AG10803 (cell line): ENCODE data around the gene SH3PXD2A.

ENCODE experiments used
- DNase-seq: peaks from one replicate; pipeline ENCODE4 v3.0.0; 2010; ENCODE audit warnings: low read depth
- H3K4me3 ChIP-seq: 2 replicates; pipeline ENCODE4 v1.5.1; 2011; ENCODE audit warnings: mild to moderate bottlenecking, low read length, control low read depth
- CTCF ChIP-seq: conservative IDR thresholded peaks from 2 replicates; pipeline ENCODE4 v1.5.1; 2011; ENCODE audit warnings: mild to moderate bottlenecking, low read length, control low read depth, inconsistent platforms

SH3PXD2A gene

GRCh38 chr10:103603382-103603781 lies 252.0 kb downstream of the SH3PXD2A start:
- no peak for DNase-seq
- no peak overlapping the region for H3K4me3 ChIP-seq
- no peak for TF ChIP-seq CTCF

- no peak for DNase-seq
- no peak for TF ChIP-seq CTCF
- H3K4me3 ChIP-seq = no peak overlapping the region
Measured at GRCh38 chr10:103602852-103603155, 252.6 kb downstream of the SH3PXD2A start.

- DNase-seq = no peak
- H3K4me3 ChIP-seq = no peak overlapping the region
- no peak for TF ChIP-seq CTCF
Measured at GRCh38 chr10:103602028-103602851, 253.1 kb downstream of the SH3PXD2A start.

- no peak for TF ChIP-seq CTCF
- no peak overlapping the region for H3K4me3 ChIP-seq
- no peak for DNase-seq
Measured at GRCh38 chr10:103600956-103601569, 254.3 kb downstream of the SH3PXD2A start.

- no peak for TF ChIP-seq CTCF
- no peak for DNase-seq
- H3K4me3 ChIP-seq = no peak overlapping the region
Measured at GRCh38 chr10:103600325-103600724, 255.1 kb downstream of the SH3PXD2A start.

GRCh38 chr10:103599907-103600306 lies 255.5 kb downstream of the SH3PXD2A start:
- TF ChIP-seq CTCF = no peak
- no peak for DNase-seq
- no peak overlapping the region for H3K4me3 ChIP-seq

- H3K4me3 ChIP-seq = no peak overlapping the region
- no peak for TF ChIP-seq CTCF
- DNase-seq = no peak
Measured at GRCh38 chr10:103599211-103599610, 256.2 kb downstream of the SH3PXD2A start.
